ENCODE results near the gene SESN3. TPM values are rescaled to one million over a fixed set of nuclear protein-coding genes. Genes with fewer than 3 reads are reported as not detected.

Gene SESN3
- total RNA-seq, 1 donor from 2014 or later: 12.4 TPM

GRCh38 chr11:95145430-95146060, 85.5 kb downstream of the SESN3 start:
- Histone ChIP-seq H3K36me3 (ENCODE audit: control insufficient read depth, insufficient read depth, low read length) (no peaks in the 10 kb centered on the region), H3K4me3 (ENCODE audit: low read depth, low read length) (no peak overlapping the region), H3K27me3 (ENCODE audit: control insufficient read depth, insufficient read depth, low read length) (no peaks in the 10 kb centered on the region)
- no peak for FAIRE-seq
- no peak for DNase-seq (ENCODE audit: low read depth)
- TF ChIP-seq CTCF (IDR thresholded peaks at IDR 0.05; ENCODE audit: insufficient read depth, low read length, severe bottlenecking): no peak

GRCh38 chr11:95144313-95145235, 86.4 kb downstream of the SESN3 start:
- H3K36me3 ChIP-seq (ENCODE audit: control insufficient read depth, insufficient read depth, low read length): no peaks in the 10 kb centered on the region
- no peaks in the 10 kb centered on the region for H3K27me3 ChIP-seq (ENCODE audit: control insufficient read depth, insufficient read depth, low read length)
- no peak overlapping the region for H3K4me3 ChIP-seq (ENCODE audit: low read depth, low read length)
- DNase-seq (ENCODE audit: low read depth): no peak
- FAIRE-seq: no peak
- no peak for TF ChIP-seq CTCF (IDR thresholded peaks at IDR 0.05; ENCODE audit: insufficient read depth, low read length, severe bottlenecking)

GRCh38 chr11:95143106-95143681, 87.8 kb downstream of the SESN3 start:
- Histone ChIP-seq H3K4me3 (ENCODE audit: low read depth, low read length) (no peak overlapping the region), H3K27me3 (ENCODE audit: control insufficient read depth, insufficient read depth, low read length) (no peaks in the 10 kb centered on the region), H3K36me3 (ENCODE audit: control insufficient read depth, insufficient read depth, low read length) (no peaks in the 10 kb centered on the region)
- no peak for DNase-seq (ENCODE audit: low read depth)
- FAIRE-seq: no peak
- TF ChIP-seq CTCF (IDR thresholded peaks at IDR 0.05; ENCODE audit: insufficient read depth, low read length, severe bottlenecking): no peak

- no peaks in the 10 kb centered on the region for H3K36me3 ChIP-seq (ENCODE audit: control insufficient read depth, insufficient read depth, low read length)
- no peak overlapping the region for H3K4me3 ChIP-seq (ENCODE audit: low read depth, low read length)
- FAIRE-seq (no peak), DNase-seq (ENCODE audit: low read depth) (no peak)
- no peaks in the 10 kb centered on the region for H3K27me3 ChIP-seq (ENCODE audit: control insufficient read depth, insufficient read depth, low read length)
- TF ChIP-seq CTCF (IDR thresholded peaks at IDR 0.05; ENCODE audit: insufficient read depth, low read length, severe bottlenecking): no peak
Observed at GRCh38 chr11:95142431-95142830, 88.6 kb downstream of the SESN3 start.

- H3K27me3 ChIP-seq (ENCODE audit: control insufficient read depth, insufficient read depth, low read length): no peaks in the 10 kb centered on the region
- H3K4me3 ChIP-seq (ENCODE audit: low read depth, low read length): no peak overlapping the region
- no peak for FAIRE-seq
- H3K36me3 ChIP-seq (ENCODE audit: control insufficient read depth, insufficient read depth, low read length): no peaks in the 10 kb centered on the region
- peak; percentile 88 for DNase-seq (ENCODE audit: low read depth)
- no peak for TF ChIP-seq CTCF (IDR thresholded peaks at IDR 0.05; ENCODE audit: insufficient read depth, low read length, severe bottlenecking)
Observed at GRCh38 chr11:95140397-95141033, 90.5 kb downstream of the SESN3 start.
